GM12874 (cell line): ENCODE results near the gene LDLRAD4.

Experiments
- CTCF ChIP-seq: IDR thresholded peaks from 2 replicates; pipeline ENCODE4 v1.5.1; 2011; ENCODE audit warnings: low read depth, mild to moderate bottlenecking, control low read depth, low read length, moderate library complexity; ENCODE audit not compliant: insufficient read depth

Gene LDLRAD4

DNA sequence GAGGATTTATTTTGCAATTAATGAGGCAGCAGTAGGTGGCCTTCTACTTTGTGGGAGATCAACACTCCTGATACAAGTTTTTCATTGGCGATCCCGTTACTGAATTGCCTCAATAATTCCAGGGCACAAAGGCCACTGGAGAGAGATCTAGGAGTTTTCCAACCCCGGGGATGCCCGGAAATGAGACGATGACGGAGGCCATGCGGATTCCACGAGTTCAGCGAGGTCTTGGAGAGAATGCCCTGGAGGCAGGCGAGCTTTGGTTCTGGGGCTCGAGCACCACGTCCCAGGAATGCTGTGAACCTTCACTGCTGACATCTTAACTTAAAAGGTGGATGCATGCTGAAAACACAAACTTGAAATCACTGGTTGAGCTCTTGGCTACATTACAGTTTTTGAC lies 74.2 kb downstream of the LDLRAD4 start:
- no peak for TF ChIP-seq CTCF

DNA sequence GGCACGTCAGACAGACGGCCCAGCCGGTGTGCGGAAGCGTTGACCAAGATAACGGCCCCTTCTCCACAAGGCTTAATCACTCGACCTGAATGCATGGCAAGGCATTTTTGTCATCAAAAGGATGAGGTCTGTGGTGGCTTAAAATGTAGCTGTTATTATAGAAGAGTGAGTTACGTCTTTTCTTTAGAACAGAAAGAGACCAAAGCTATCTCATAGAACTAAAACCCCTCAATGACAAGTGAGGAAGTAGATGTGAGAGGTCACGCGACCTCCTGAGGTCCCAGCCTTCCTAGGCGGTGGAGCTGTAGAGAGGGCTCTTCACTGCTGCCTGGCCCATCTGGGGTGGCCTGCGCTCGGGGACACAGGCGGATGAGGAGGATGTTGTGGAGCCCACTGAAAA lies 75.7 kb downstream of the LDLRAD4 start:
- no peak for TF ChIP-seq CTCF

GRCh38 chr18:13295894-13296293 lies 77.3 kb downstream of the LDLRAD4 start:
- no peak for TF ChIP-seq CTCF

DNA sequence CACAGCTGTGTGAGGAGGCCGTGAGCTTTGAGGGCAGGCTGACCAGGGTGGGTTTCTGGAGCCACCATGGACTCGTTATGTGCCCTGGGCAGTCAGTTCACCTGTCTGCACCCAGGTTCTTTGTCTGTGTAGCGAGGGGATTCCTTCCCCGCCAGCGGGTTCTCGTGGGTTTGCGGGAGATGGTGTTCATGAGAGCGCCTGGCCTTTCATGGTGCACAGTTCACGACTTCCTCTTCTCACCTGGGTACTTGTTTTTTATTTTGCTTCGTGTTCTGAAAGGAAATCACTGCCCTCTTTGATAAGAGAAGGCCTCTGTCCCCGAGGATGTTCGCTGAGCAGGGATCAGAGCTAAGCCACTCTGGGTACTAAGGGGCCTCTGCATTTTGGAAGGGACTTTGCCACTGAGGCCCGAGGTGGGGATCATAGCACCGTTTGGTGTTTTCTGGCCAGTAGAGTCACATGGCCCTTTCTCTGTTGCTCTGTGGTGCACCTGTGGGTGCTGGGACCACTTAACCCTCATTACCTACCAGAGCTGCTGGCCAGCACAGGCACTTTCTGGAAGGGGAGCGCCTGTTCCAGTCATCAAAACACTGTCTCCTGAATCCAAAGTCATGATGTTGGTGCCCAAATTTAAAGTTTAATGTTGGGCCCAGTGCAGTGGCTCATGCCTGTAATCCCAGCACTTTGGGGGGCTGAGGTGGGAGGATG lies 78.5 kb downstream of the LDLRAD4 start:
- no peak for TF ChIP-seq CTCF

DNA sequence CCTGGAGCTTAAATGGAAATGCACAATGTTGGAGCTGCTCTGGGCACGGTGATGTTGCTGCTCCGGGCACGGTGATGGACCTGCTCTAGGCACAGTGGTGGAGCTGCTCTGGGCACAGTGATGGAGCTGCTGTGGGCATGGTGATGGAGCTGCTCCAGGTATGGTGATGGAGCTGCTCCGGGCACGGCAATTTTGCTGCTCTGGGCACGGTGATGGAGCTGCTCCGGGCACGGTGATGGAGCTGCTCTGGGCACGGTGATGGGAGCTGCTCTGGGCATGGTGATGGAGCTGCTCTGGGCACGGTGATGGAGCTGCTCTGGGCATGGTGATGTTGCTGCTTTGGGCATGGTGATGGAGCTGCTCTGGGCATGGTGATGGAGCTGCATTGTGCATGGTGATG lies 79.7 kb downstream of the LDLRAD4 start:
- TF ChIP-seq CTCF: no peak

- no peak for TF ChIP-seq CTCF
Observed at GRCh38 chr18:13300029-13300428, 81.5 kb downstream of the LDLRAD4 start.

DNA sequence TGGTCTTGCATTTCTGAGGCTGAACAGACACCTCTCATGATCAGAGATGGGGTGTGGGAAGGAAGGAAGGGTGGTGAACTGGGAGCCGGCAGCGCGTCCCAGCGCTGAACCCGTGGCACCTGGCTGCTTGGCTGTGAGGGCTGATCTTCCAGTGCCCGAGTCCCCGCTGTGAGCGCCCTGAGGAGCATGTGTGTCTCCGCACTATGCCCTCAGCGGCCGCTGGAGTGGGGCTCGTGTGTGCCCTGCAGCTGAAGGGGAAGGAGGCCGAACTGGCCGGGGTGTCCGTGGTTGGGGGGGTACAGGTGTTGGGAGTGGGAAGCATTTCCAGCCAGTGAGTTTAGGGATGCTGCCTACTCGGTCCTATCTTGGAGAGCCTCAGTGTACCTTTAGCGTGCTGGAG lies 82.2 kb downstream of the LDLRAD4 start:
- no peak for TF ChIP-seq CTCF
